OCI-LY3 (cell line): ENCODE results near the gene LAPTM5.

ENCODE experiments used
- H2AFZ ChIP-seq: fragments of 200-600, 300-600 bp; shearing (Covaris generic); 2 replicates; pipeline ENCODE4 v1.6.0; 2014; ENCODE audit warnings: antibody characterized with exemption, low read depth, low read length
- H3K27ac ChIP-seq: fragments of 200-600, 300-600 bp; sonication (generic); 2 replicates; pipeline ENCODE4 v1.5.1; 2014; ENCODE audit warnings: mild to moderate bottlenecking, low read length, moderate library complexity, mixed read lengths
- H3K27me3 ChIP-seq: fragments of 200-600, 300-600 bp; sonication (generic); 2 replicates; pipeline ENCODE4 v1.6.1; 2014; ENCODE audit warnings: low read depth, low read length, mixed read lengths
- H3K36me3 ChIP-seq: fragments of 200-600, 300-600 bp; sonication (generic); replicated peaks from 2 replicates; pipeline ENCODE3; 2014; ENCODE audit warnings: low read depth, low read length, mixed read lengths
- H3K4me1 ChIP-seq: fragments of 300-600, 200-600 bp; sonication (generic); 2 replicates; pipeline ENCODE4 v1.6.1; 2014; ENCODE audit warnings: low read length, mixed read lengths
- H3K4me2 ChIP-seq: fragments of 200-600, 300-600 bp; sonication (generic); 2 replicates; pipeline ENCODE4 v1.6.1; 2014; ENCODE audit warnings: low read length, mixed read lengths
- H3K4me3 ChIP-seq: fragments of 300-600, 200-600 bp; sonication (generic); 2 replicates; pipeline ENCODE4 v1.5.1; 2014; ENCODE audit warnings: antibody characterized with exemption, mild to moderate bottlenecking, low read length, moderate library complexity
- H3K79me2 ChIP-seq: fragments of 300-600, 200-600 bp; shearing (Covaris generic); 2 replicates; pipeline ENCODE4 v1.6.1; 2014; ENCODE audit warnings: mild to moderate bottlenecking, low read length, mixed read lengths
- H3K9ac ChIP-seq: fragments of 300-600, 200-600 bp; shearing (Covaris generic); 2 replicates; pipeline ENCODE4 v1.6.0; 2014; ENCODE audit warnings: mild to moderate bottlenecking, low read length, moderate library complexity
- H3K9me3 ChIP-seq: fragments of 200-600, 300-600 bp; shearing (Covaris generic); 2 replicates; pipeline ENCODE4 v1.6.1; 2014; ENCODE audit warnings: low read length, mixed read lengths; ENCODE audit not compliant: insufficient read depth
- H4K20me1 ChIP-seq: fragments of 200-600, 300-600 bp; sonication (generic); 2 replicates; pipeline ENCODE4 v1.6.1; 2016; ENCODE audit warnings: low read length, mixed read lengths; ENCODE audit not compliant: insufficient read depth
- CTCF ChIP-seq: fragments of 200-600, 300-600 bp; sonication (generic); IDR thresholded peaks from 2 replicates; pipeline ENCODE4 v1.5.1; 2014; ENCODE audit warnings: antibody characterized with exemption, low read length, low read depth
- EZH2phosphoT487 ChIP-seq: fragments of 200-600 bp; shearing (Covaris generic); IDR thresholded peaks from 2 replicates; pipeline ENCODE4 v1.6.1; 2018; ENCODE audit warnings: antibody characterized with exemption, mixed run types, low read depth

LAPTM5 gene

GRCh38 chr1:30715216-30715615 lies 42.4 kb downstream of the LAPTM5 start:
- H4K20me1 ChIP-seq = no peaks in the 10 kb centered on the region
- no peak for TF ChIP-seq EZH2phosphoT487
- peak; percentile 33 for TF ChIP-seq CTCF
- H3K9ac ChIP-seq = no peak overlapping the region
- no peaks in the 10 kb centered on the region for H3K36me3 ChIP-seq
- H3K79me2 ChIP-seq = no peaks in the 10 kb centered on the region
- H2AFZ ChIP-seq = no peak overlapping the region
- no peak overlapping the region for H3K4me2 ChIP-seq
- H3K9me3 ChIP-seq = no peaks in the 10 kb centered on the region
- no peak overlapping the region for H3K27ac ChIP-seq
- no peaks in the 10 kb centered on the region for H3K27me3 ChIP-seq
- H3K4me3 ChIP-seq = no peak overlapping the region
- H3K4me1 ChIP-seq = peaks cover 8% of the 10 kb centered on the region

- TF ChIP-seq CTCF (no peak), EZH2phosphoT487 (no peak)
Observed at GRCh38 chr1:30714536-30715090, 43.0 kb downstream of the LAPTM5 start.

GRCh38 chr1:30714025-30714424 lies 43.5 kb downstream of the LAPTM5 start:
- no peaks in the 10 kb centered on the region for H3K9me3 ChIP-seq
- H3K4me1 ChIP-seq = no peaks in the 10 kb centered on the region
- no peak overlapping the region for H3K9ac ChIP-seq
- H3K27me3 ChIP-seq = no peaks in the 10 kb centered on the region
- no peaks in the 10 kb centered on the region for H3K36me3 ChIP-seq
- H3K27ac ChIP-seq = no peak overlapping the region
- no peaks in the 10 kb centered on the region for H4K20me1 ChIP-seq
- H3K4me3 ChIP-seq = no peak overlapping the region
- no peak overlapping the region for H2AFZ ChIP-seq
- H3K79me2 ChIP-seq = no peaks in the 10 kb centered on the region
- TF ChIP-seq CTCF = no peak
- TF ChIP-seq EZH2phosphoT487 = no peak
- H3K4me2 ChIP-seq = no peak overlapping the region

More at GRCh38 chr1:30714536-30715090, 43.0 kb downstream of the LAPTM5 start:
- no peak overlapping the region for H3K27ac ChIP-seq
- H3K27me3 ChIP-seq = no peaks in the 10 kb centered on the region
- no peak overlapping the region for H3K4me3 ChIP-seq
- H3K9ac ChIP-seq = no peak overlapping the region
- H3K4me1 ChIP-seq = peaks cover 2% of the 10 kb centered on the region
- no peaks in the 10 kb centered on the region for H3K36me3 ChIP-seq
- no peak overlapping the region for H3K4me2 ChIP-seq
- no peaks in the 10 kb centered on the region for H3K9me3 ChIP-seq
- no peaks in the 10 kb centered on the region for H3K79me2 ChIP-seq
- H2AFZ ChIP-seq = no peak overlapping the region
- no peaks in the 10 kb centered on the region for H4K20me1 ChIP-seq

GRCh38 chr1:30713311-30713710 lies 44.3 kb downstream of the LAPTM5 start:
- TF ChIP-seq CTCF = no peak
- no peak for TF ChIP-seq EZH2phosphoT487
- Histone ChIP-seq H4K20me1 (no peaks in the 10 kb centered on the region), H2AFZ (no peak overlapping the region), H3K9me3 (no peaks in the 10 kb centered on the region), H3K36me3 (no peaks in the 10 kb centered on the region), H3K9ac (no peak overlapping the region), H3K27ac (no peak overlapping the region), H3K4me2 (no peak overlapping the region), H3K4me1 (no peaks in the 10 kb centered on the region), H3K79me2 (no peaks in the 10 kb centered on the region), H3K27me3 (no peaks in the 10 kb centered on the region), H3K4me3 (no peak overlapping the region)
